ENCODE results near the gene PUM2.

Gene PUM2

GRCh38 chr2:20210462-20210861 lies 140.2 kb downstream of the PUM2 start:
- H3K9ac ChIP-seq (ENCODE audit: low read depth, low read length), result no peak overlapping the region
- no peak overlapping the region for H3K27ac ChIP-seq (ENCODE audit: low read length)
- no peaks in the 10 kb centered on the region for H3K9me3 ChIP-seq (ENCODE audit: insufficient read depth, low read depth, low read length)
- no peaks in the 10 kb centered on the region for H3K27me3 ChIP-seq (ENCODE audit: insufficient read depth, low read length)
- peaks cover 6% of the 10 kb centered on the region for H3K36me3 ChIP-seq (ENCODE audit: insufficient read depth, low read depth, low read length)
- peaks cover 18% of the 10 kb centered on the region; the same call in 1 of the 2 replicates for H3K4me1 ChIP-seq (ENCODE audit: insufficient read depth, low read length)
- H3K4me3 ChIP-seq (ENCODE audit: low read length), result no peak overlapping the region

DNA sequence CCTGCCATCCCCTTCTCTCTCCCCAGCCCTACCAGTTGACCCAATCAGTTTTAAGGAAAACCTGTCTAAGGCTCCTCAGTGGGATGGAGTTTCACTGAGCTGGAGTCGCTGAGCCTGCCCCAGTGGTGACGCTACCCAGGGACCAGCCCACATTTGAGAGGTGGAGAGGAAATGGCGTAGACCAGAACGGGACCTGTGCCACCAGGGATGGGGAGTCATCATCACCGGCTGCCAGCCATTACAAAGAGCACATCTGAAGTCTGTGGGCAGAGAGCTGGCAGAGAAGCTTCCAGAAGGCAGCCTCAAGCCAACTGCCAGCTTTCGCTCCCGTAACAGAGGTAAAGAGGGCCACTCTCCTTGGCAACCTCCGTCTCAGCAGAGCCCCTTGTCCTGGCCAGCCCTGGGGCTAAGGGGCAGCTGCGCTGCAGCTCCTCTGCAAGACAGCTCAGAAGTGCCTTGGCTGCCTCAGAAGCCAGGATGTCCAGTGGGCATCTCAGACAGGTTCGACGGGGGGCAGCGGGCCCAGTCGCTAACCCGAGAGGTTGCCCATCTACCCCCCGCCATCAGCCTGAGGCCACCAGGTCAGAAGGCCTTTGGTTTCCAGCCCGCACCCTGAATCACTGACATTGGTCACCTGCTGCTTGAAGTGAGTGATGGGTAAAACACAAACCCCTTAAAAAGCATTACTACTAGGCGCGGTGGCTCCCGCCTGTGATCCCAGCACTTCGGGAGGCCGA lies 141.1 kb downstream of the PUM2 start:
- H3K27me3 ChIP-seq (ENCODE audit: insufficient read depth, low read length), result no peaks in the 10 kb centered on the region
- no peak overlapping the region for H3K9ac ChIP-seq (ENCODE audit: low read depth, low read length)
- peaks cover 13% of the 10 kb centered on the region for H3K36me3 ChIP-seq (ENCODE audit: insufficient read depth, low read depth, low read length)
- H3K4me3 ChIP-seq (ENCODE audit: low read length), result no peak overlapping the region
- H3K4me1 ChIP-seq (ENCODE audit: insufficient read depth, low read length), result peaks cover 14% of the 10 kb centered on the region; the same call in 1 of the 2 replicates
- no peaks in the 10 kb centered on the region for H3K9me3 ChIP-seq (ENCODE audit: insufficient read depth, low read depth, low read length)
- no peak overlapping the region for H3K27ac ChIP-seq (ENCODE audit: low read length)

GRCh38 chr2:20208476-20208859 lies 142.2 kb downstream of the PUM2 start:
- H3K27ac ChIP-seq (ENCODE audit: low read length), result no peak overlapping the region
- H3K27me3 ChIP-seq (ENCODE audit: insufficient read depth, low read length), result no peaks in the 10 kb centered on the region
- H3K9me3 ChIP-seq (ENCODE audit: insufficient read depth, low read depth, low read length), result no peaks in the 10 kb centered on the region
- H3K9ac ChIP-seq (ENCODE audit: low read depth, low read length), result no peak overlapping the region
- no peak overlapping the region for H3K4me3 ChIP-seq (ENCODE audit: low read length)
- H3K4me1 ChIP-seq (ENCODE audit: insufficient read depth, low read length), result peaks cover 6% of the 10 kb centered on the region; the same call in 1 of the 2 replicates
- peaks cover 23% of the 10 kb centered on the region for H3K36me3 ChIP-seq (ENCODE audit: insufficient read depth, low read depth, low read length)

DNA sequence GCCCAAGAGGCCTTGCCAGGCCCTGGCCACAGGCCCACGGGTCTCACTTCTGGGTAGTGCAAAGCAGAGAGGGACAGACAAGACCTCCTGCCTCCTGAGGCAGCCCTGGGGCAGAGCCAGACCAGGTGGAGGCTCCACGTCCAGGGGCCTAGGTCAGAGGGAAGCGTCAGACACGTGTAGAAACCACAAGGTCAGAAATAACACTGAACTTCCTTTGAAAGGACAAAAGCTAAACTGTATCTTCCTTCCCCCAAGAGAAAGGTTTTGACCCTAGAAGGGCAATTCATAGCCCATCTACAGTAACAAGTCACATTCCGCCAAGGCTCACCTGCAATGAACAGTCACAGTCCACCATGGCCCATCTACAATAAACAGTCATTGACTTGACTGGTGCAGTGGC lies 143.6 kb downstream of the PUM2 start:
- Histone ChIP-seq H3K9ac (ENCODE audit: low read depth, low read length) (no peak overlapping the region; the same call in 1 of the 2 replicates), H3K4me1 (ENCODE audit: insufficient read depth, low read length) (no peaks in the 10 kb centered on the region), H3K36me3 (ENCODE audit: insufficient read depth, low read depth, low read length) (peaks cover 38% of the 10 kb centered on the region), H3K27me3 (ENCODE audit: insufficient read depth, low read length) (no peaks in the 10 kb centered on the region), H3K4me3 (ENCODE audit: low read length) (no peak overlapping the region), H3K9me3 (ENCODE audit: insufficient read depth, low read depth, low read length) (no peaks in the 10 kb centered on the region), H3K27ac (ENCODE audit: low read length) (no peak overlapping the region)

DNA sequence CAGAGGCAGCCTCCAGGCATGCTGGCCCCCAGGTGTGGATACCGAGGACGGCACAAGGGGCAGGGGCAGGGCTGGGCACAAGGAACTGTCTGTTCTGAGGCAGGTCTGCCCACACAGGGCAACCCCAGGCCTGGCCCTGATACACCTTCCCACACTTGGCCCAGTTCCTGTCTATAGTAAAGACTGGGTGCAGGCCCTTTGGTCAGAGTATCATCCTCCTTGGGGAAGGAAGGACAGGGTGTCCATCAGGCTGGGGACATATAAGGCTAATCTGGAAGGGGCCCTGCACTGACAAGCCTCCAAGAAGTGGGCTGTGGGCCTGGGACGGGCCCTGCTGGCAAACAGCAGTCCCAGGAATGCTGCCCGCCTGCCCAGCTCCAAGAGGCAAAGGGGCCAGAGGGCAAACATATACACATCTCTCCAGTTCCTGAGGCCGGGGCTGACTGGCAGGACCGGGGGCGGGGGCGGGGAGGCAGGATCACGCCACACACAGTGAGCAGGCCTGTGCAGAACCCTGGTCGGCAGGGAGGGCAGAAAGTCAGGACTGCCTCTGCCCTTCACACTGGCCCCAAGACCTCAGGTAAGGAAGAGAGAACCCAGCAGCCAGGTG lies 144.6 kb downstream of the PUM2 start:
- H3K9ac ChIP-seq (ENCODE audit: low read depth, low read length), result no peak overlapping the region
- no peaks in the 10 kb centered on the region for H3K27me3 ChIP-seq (ENCODE audit: insufficient read depth, low read length)
- H3K36me3 ChIP-seq (ENCODE audit: insufficient read depth, low read depth, low read length), result peaks cover 48% of the 10 kb centered on the region
- no peak overlapping the region for H3K4me3 ChIP-seq (ENCODE audit: low read length)
- H3K9me3 ChIP-seq (ENCODE audit: insufficient read depth, low read depth, low read length), result no peaks in the 10 kb centered on the region
- H3K4me1 ChIP-seq (ENCODE audit: insufficient read depth, low read length), result no peaks in the 10 kb centered on the region
- no peak overlapping the region for H3K27ac ChIP-seq (ENCODE audit: low read length)

DNA sequence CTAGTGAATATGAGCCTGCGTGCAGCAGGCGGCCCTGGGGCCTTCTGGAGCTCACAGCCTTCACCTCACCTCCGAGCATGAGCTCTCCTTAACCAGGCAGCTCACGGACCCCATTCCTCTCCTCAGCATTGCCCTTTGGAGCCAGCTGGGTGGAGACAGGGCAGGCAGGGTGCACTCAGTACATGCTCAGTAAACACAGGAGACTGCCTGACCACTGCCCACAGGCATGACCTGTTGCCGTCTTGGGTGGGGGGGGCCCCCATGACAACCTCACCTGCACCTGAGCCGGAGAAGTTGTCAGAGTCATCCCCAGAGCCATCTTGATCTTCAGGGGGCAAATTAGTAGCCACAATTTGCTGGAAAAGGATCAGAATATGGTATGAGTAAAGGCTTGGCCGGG lies 145.6 kb downstream of the PUM2 start:
- Histone ChIP-seq H3K27ac (ENCODE audit: low read length) (no peak overlapping the region), H3K4me3 (ENCODE audit: low read length) (no peak overlapping the region), H3K4me1 (ENCODE audit: insufficient read depth, low read length) (no peaks in the 10 kb centered on the region), H3K9me3 (ENCODE audit: insufficient read depth, low read depth, low read length) (no peaks in the 10 kb centered on the region), H3K9ac (ENCODE audit: low read depth, low read length) (no peak overlapping the region), H3K36me3 (ENCODE audit: insufficient read depth, low read depth, low read length) (peaks cover 54% of the 10 kb centered on the region), H3K27me3 (ENCODE audit: insufficient read depth, low read length) (no peaks in the 10 kb centered on the region)

- Histone ChIP-seq H3K4me1 (ENCODE audit: insufficient read depth, low read length) (no peaks in the 10 kb centered on the region), H3K27me3 (ENCODE audit: insufficient read depth, low read length) (no peaks in the 10 kb centered on the region), H3K9me3 (ENCODE audit: insufficient read depth, low read depth, low read length) (no peaks in the 10 kb centered on the region), H3K4me3 (ENCODE audit: low read length) (no peak overlapping the region), H3K9ac (ENCODE audit: low read depth, low read length) (no peak overlapping the region), H3K27ac (ENCODE audit: low read length) (no peak overlapping the region), H3K36me3 (ENCODE audit: insufficient read depth, low read depth, low read length) (peaks cover 54% of the 10 kb centered on the region)
Measured at GRCh38 chr2:20203521-20204225, 147.0 kb downstream of the PUM2 start.

DNA sequence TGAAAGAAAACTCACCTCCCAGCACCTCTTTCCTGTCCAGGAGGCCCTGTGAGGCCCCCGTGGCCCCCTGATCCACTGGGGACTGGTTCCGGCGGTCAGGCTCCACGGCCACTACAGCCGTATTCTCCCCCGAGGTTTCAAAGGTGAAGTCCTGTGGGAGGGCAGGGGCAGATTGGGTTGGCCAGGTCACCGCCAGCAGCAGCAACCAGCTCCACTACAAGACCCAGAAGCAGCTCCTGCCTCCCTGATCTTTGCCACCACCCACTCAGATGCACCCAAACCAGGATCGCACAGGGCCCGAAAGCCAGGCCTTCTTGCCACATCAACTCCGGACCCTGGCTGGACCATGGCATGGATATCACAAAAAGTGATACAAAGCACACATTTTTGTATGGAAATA lies 147.6 kb downstream of the PUM2 start:
- Histone ChIP-seq H3K9me3 (ENCODE audit: insufficient read depth, low read depth, low read length) (no peaks in the 10 kb centered on the region), H3K36me3 (ENCODE audit: insufficient read depth, low read depth, low read length) (peaks cover 54% of the 10 kb centered on the region), H3K27me3 (ENCODE audit: insufficient read depth, low read length) (no peaks in the 10 kb centered on the region), H3K4me3 (ENCODE audit: low read length) (no peak overlapping the region), H3K9ac (ENCODE audit: low read depth, low read length) (no peak overlapping the region), H3K27ac (ENCODE audit: low read length) (no peak overlapping the region), H3K4me1 (ENCODE audit: insufficient read depth, low read length) (no peaks in the 10 kb centered on the region)

DNA sequence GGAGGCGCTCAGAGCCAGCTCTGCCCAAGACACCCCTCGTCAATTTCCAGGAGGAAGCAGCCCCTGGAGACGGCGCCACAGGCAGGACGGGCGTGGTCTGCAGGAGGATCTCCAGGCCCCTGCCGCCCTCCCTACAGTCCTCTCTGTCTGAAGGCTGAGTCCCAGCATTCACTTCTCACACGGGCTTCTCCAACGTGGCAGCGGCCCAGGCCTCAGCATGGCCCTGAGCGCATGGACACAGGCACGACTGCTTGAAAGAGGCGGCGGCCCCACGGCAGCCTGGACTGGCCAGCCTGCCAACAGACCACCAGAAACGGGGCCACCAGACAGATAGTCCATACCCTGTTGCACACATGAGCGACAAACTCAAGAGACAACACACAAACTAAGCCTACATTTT lies 149.0 kb downstream of the PUM2 start:
- H3K4me3 ChIP-seq (ENCODE audit: low read length), result no peak overlapping the region
- peaks cover 54% of the 10 kb centered on the region for H3K36me3 ChIP-seq (ENCODE audit: insufficient read depth, low read depth, low read length)
- H3K27ac ChIP-seq (ENCODE audit: low read length), result no peak overlapping the region
- no peaks in the 10 kb centered on the region for H3K4me1 ChIP-seq (ENCODE audit: insufficient read depth, low read length)
- H3K9me3 ChIP-seq (ENCODE audit: insufficient read depth, low read depth, low read length), result no peaks in the 10 kb centered on the region
- H3K27me3 ChIP-seq (ENCODE audit: insufficient read depth, low read length), result no peaks in the 10 kb centered on the region
- no peak overlapping the region for H3K9ac ChIP-seq (ENCODE audit: low read depth, low read length)

- peaks cover 54% of the 10 kb centered on the region for H3K36me3 ChIP-seq (ENCODE audit: insufficient read depth, low read depth, low read length)
- no peaks in the 10 kb centered on the region for H3K4me1 ChIP-seq (ENCODE audit: insufficient read depth, low read length)
- H3K27me3 ChIP-seq (ENCODE audit: insufficient read depth, low read length), result no peaks in the 10 kb centered on the region
- no peaks in the 10 kb centered on the region for H3K9me3 ChIP-seq (ENCODE audit: insufficient read depth, low read depth, low read length)
- no peak overlapping the region for H3K9ac ChIP-seq (ENCODE audit: low read depth, low read length)
- H3K4me3 ChIP-seq (ENCODE audit: low read length), result no peak overlapping the region
- H3K27ac ChIP-seq (ENCODE audit: low read length), result no peak overlapping the region
Measured at GRCh38 chr2:20200697-20201555, 149.7 kb downstream of the PUM2 start.

GRCh38 chr2:20199633-20200270 lies 150.9 kb downstream of the PUM2 start:
- no peaks in the 10 kb centered on the region for H3K27me3 ChIP-seq (ENCODE audit: insufficient read depth, low read length)
- no peaks in the 10 kb centered on the region for H3K9me3 ChIP-seq (ENCODE audit: insufficient read depth, low read depth, low read length)
- no peak overlapping the region for H3K9ac ChIP-seq (ENCODE audit: low read depth, low read length)
- H3K4me3 ChIP-seq (ENCODE audit: low read length), result no peak overlapping the region
- H3K27ac ChIP-seq (ENCODE audit: low read length), result no peak overlapping the region
- peaks cover 44% of the 10 kb centered on the region for H3K36me3 ChIP-seq (ENCODE audit: insufficient read depth, low read depth, low read length)
- no peaks in the 10 kb centered on the region for H3K4me1 ChIP-seq (ENCODE audit: insufficient read depth, low read length)
